Measurements from ENCODE around the gene DLX1. TPM values are rescaled to one million over a fixed set of nuclear protein-coding genes. Genes with fewer than 3 reads are reported as not detected.
"Not testable (repeated sequence)": the region's sequence is repeated elsewhere in the genome, so short reads cannot be mapped to it uniquely, and the experiment has no call there.

The DLX1 gene
- total RNA-seq, 1 donor, result 1.8 TPM

- DNase-seq (ENCODE audit: insufficient read length, low spot score, missing footprints), result no peak
- no peaks in the 10 kb centered on the region for H3K27me3 ChIP-seq (ENCODE audit: insufficient read depth, low read length)
Measured at GRCh38 chr2:172065111-172065510, 20.2 kb upstream of the DLX1 start.

GRCh38 chr2:172066394-172066886, 18.9 kb upstream of the DLX1 start:
- Histone ChIP-seq H4K20me1 (ENCODE audit: insufficient read depth, low read length) (no peaks in the 10 kb centered on the region), H3K79me2 (ENCODE audit: insufficient read depth, low read length) (no peaks in the 10 kb centered on the region), H3K9me3 (ENCODE audit: low read depth, low read length) (no peaks in the 10 kb centered on the region), H3K27me3 (ENCODE audit: insufficient read depth, low read length) (no peaks in the 10 kb centered on the region), H3K4me1 (ENCODE audit: insufficient read depth, low read length) (no peaks in the 10 kb centered on the region), H3K27ac (ENCODE audit: low read depth, low read length) (no peak overlapping the region), H3K4me2 (ENCODE audit: insufficient read depth, low read length) (no peak overlapping the region), H3K4me3 (ENCODE audit: insufficient read depth, low read length) (no peak overlapping the region), H2AFZ (ENCODE audit: low read length) (no peak overlapping the region), H3K36me3 (ENCODE audit: insufficient read depth, low read length) (no peaks in the 10 kb centered on the region)
- TF ChIP-seq CTCF (IDR thresholded peaks at IDR 0.05; ENCODE audit: extremely low read depth, low read depth, low read length), result no peak
- no peak for DNase-seq (ENCODE audit: insufficient read length, low spot score, missing footprints)

More at GRCh38 chr2:172065111-172065510, 20.2 kb upstream of the DLX1 start:
- Histone ChIP-seq H4K20me1 (ENCODE audit: insufficient read depth, low read length) (no peaks in the 10 kb centered on the region), H3K36me3 (ENCODE audit: insufficient read depth, low read length) (no peaks in the 10 kb centered on the region), H3K79me2 (ENCODE audit: insufficient read depth, low read length) (no peaks in the 10 kb centered on the region), H2AFZ (ENCODE audit: low read length) (no peak overlapping the region), H3K9me3 (ENCODE audit: low read depth, low read length) (no peaks in the 10 kb centered on the region), H3K4me2 (ENCODE audit: insufficient read depth, low read length) (no peak overlapping the region), H3K27ac (ENCODE audit: low read depth, low read length) (no peak overlapping the region), H3K4me1 (ENCODE audit: insufficient read depth, low read length) (no peaks in the 10 kb centered on the region), H3K4me3 (ENCODE audit: insufficient read depth, low read length) (no peak overlapping the region)
- TF ChIP-seq CTCF (IDR thresholded peaks at IDR 0.05; ENCODE audit: extremely low read depth, low read depth, low read length), result no peak

GRCh38 chr2:172067905-172068304, 17.4 kb upstream of the DLX1 start:
- not testable (repeated sequence) for H3K9me3 ChIP-seq (ENCODE audit: low read depth, low read length); H3K4me1 ChIP-seq (ENCODE audit: insufficient read depth, low read length); H3K27me3 ChIP-seq (ENCODE audit: insufficient read depth, low read length); DNase-seq (ENCODE audit: insufficient read length, low spot score, missing footprints); H4K20me1 ChIP-seq (ENCODE audit: insufficient read depth, low read length); H3K4me2 ChIP-seq (ENCODE audit: insufficient read depth, low read length); H3K79me2 ChIP-seq (ENCODE audit: insufficient read depth, low read length); H3K27ac ChIP-seq (ENCODE audit: low read depth, low read length); H2AFZ ChIP-seq (ENCODE audit: low read length); H3K4me3 ChIP-seq (ENCODE audit: insufficient read depth, low read length); H3K36me3 ChIP-seq (ENCODE audit: insufficient read depth, low read length)

- Histone ChIP-seq H4K20me1 (ENCODE audit: insufficient read depth, low read length) (no peaks in the 10 kb centered on the region), H3K4me1 (ENCODE audit: insufficient read depth, low read length) (no peaks in the 10 kb centered on the region), H3K36me3 (ENCODE audit: insufficient read depth, low read length) (no peaks in the 10 kb centered on the region), H2AFZ (ENCODE audit: low read length) (no peak overlapping the region), H3K79me2 (ENCODE audit: insufficient read depth, low read length) (no peaks in the 10 kb centered on the region), H3K9me3 (ENCODE audit: low read depth, low read length) (no peaks in the 10 kb centered on the region), H3K4me3 (ENCODE audit: insufficient read depth, low read length) (no peak overlapping the region), H3K27ac (ENCODE audit: low read depth, low read length) (no peak overlapping the region), H3K27me3 (ENCODE audit: insufficient read depth, low read length) (no peaks in the 10 kb centered on the region), H3K4me2 (ENCODE audit: insufficient read depth, low read length) (no peak overlapping the region)
- DNase-seq (ENCODE audit: insufficient read length, low spot score, missing footprints), result no peak
- TF ChIP-seq CTCF (IDR thresholded peaks at IDR 0.05; ENCODE audit: extremely low read depth, low read depth, low read length), result no peak
Measured at GRCh38 chr2:172070936-172071335, 14.4 kb upstream of the DLX1 start.

Measured in osteoblast (primary cell).